ENCODE results near the gene OXGR1.
"Not testable (repeated sequence)": the region's sequence is repeated elsewhere in the genome, so short reads cannot be mapped to it uniquely, and the experiment has no call there.

OXGR1 gene

DNA sequence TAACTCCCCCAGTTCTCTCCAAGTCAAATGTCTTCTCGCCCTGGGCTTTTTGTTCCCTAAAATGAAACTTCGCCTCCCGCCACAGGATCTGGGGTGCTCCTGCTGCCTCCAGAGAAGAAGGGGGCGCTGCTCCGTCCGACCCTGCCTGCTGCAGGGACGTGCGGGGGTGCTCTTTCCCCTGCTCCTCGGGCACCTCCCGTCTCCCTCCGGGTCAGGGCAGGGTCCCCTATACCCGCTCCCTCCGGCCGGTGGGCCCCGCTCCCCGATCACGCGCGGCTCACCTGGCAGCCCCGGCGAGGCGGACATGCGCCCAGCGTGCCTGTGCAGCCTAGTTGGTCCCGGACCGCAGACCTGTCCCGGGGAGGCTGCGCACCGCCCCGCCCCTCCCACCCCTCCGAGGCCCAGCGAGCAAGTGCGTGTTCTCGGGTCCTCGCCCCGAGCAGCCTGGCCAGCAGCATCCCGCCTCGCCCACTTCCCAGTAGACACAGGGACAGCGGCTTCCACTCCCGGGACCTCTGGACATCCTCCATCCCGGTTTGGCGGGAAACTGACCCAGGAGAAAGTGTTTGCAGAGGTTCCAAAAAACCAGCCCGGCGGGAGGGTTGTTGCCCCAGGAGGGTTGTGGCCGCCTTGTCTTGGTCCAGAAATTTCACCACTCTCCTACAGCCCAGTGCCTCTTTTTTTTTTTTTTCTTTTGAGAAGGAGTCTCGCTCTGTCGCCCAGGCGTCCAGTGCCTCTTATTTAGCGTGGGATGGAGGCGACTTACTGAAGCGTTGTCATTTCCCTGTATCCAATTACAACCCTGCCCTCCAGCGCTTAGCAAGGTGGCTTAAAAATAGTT lies at the start of gene OXGR1:
Gene OXGR1, minus strand, starts transcription at position 460 of the 841 bp plus-strand sequence. CDS start 6,717 bp downstream, outside the sequence.
- DNase-seq = no peak

DNA sequence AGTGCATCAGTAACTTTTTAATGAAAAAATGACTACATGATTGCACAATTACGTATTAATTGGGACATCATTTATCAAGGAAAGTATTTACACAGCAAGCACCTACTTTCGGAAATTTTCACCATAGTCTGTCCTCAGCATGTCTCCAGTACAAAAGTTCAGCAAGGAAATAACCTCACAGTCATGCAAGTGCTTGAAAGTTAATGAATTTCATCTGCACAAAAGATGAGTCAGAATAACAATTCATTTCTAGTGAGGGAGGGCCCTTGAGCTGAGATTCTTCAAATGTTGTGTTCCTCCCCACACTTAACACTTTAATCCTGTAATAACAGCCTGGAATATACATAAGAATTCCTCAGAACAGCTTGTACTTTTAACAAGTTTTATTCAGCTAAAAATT lies 49.0 kb upstream of the OXGR1 start:
- DNase-seq = peak; percentile 16

GRCh38 chr13:97030705-97031452 lies 36.6 kb upstream of the OXGR1 start:
- DNase-seq = peak; percentile 46

GRCh38 chr13:97028441-97029299 lies 34.4 kb upstream of the OXGR1 start:
- peak; percentile 58 for DNase-seq

GRCh38 chr13:97027162-97027554 lies 32.9 kb upstream of the OXGR1 start:
- no peak for DNase-seq

- no peak for DNase-seq
Measured at GRCh38 chr13:97026531-97027161, 32.4 kb upstream of the OXGR1 start.

DNA sequence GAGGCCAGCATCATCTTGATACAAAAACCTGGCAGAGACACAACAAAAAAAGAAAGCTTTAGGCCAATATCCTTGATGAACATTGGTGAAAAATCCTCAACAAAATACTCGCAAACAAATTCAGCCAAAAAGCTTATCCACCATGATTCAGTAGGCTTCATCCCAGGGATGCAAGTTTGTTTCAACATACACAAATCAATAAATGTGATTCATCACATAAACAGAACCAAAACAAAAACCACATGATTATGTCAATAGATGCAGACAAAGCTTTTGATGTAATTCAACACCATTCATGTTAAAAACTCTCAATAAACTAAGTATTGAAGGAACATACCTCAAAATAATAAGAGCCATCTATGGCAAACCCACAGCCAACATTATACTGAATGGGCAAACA lies 29.5 kb upstream of the OXGR1 start:
- not testable (repeated sequence) for DNase-seq

- DNase-seq = no peak
Measured at GRCh38 chr13:97023117-97023516, 28.8 kb upstream of the OXGR1 start.

GRCh38 chr13:97021241-97021640 lies 27.0 kb upstream of the OXGR1 start:
- no peak for DNase-seq

DNA sequence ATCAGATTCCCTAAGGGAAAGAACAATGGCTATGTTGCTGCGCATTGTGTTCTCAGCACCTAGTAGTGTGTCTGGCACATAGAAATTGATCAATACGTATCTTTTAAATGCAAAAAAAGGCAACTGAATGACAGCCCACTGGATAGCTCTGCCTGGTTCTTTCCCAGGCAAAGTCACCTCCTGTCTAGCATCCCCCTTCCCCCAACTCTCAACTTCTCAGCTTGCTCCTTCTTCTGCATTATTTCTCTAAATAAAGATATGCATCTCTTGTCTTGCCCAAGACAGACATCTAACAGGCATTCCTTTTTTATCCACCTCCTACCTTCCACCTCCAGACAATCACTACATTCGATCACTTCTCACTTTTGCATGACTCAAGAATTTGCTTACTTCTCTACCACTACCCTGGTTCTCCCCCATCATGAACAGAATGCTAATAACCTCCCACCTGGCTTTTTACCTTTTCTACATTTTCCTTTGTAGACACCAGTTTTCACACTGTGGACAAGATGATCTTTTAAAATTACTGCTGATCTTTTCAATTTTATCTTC lies 26.5 kb upstream of the OXGR1 start:
- no peak for DNase-seq

DNA sequence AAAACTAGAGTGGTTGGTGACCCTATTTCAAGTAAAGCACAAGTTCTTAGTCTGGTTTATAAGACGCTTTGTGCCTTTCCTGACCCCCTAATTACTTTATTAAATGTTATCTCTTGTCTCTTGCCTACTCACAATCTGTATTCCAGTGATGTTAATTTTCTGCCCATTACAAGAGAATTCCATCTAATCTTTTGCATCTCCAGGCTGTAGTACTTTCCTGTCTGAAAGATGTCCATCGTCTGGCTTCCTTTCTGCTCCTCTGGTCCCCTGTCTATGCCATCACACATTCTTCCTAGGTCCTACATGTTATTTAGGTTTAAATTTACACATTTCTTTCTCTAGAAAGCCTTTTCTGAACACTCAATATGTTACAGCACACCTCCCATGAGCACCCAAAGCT lies 25.9 kb upstream of the OXGR1 start:
- no peak for DNase-seq

GRCh38 chr13:97019236-97019635 lies 25.0 kb upstream of the OXGR1 start:
- no peak for DNase-seq

DNA sequence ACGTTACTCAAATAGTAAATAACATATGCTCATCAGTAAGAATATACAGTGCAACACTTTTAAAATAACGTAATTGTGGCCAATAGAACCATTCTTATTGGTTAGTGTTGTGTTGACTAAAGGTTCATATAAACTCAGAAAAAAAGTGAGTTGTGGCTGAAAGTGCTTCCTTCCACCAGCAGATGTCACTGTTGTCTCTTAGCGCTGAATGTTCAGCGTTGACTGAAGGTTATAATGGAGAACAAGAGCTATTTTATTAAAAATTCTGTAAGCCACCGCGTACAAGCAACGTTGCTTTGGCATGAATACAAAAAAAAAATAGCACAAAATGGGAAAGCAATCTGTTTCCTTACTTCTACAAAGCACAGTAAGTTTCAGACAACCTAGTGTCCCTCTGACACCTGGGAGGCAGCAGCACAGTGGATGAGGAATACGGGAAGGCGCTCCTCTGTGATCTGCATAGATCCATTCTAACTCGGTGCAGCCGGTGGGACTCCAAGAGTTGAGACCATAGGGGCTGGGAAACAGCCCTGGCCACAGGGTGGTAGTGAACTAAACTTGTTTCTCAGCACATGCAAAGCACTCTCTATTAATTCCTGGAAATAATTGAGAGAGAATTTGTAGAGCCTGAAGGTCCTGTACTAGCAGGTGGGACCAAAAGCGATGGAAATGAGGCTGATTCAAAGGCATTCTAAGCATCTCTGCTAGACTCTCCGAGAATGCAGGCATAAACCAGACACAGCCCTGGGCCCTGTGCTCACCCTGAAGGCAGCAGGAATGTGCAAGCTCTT lies 23.9 kb upstream of the OXGR1 start:
- peak; percentile 53 for DNase-seq

DNA sequence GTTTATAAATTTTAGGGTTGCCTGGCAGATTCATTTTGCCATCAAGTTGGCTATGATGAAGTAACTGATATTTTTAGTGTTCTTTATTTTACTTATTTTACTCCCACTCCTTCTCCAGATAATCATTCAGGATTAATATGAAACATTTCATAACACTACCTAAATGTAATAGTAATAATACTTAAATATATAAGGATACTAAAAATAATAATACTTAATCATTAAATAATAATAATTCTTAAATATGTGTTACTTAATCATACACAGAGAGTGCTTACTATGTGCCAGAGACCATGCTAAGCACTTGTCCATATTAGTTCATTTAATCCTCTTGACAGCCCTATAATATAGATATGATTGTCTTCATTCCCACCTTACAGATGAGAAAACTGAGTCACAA lies 23.0 kb upstream of the OXGR1 start:
- no peak for DNase-seq

GRCh38 chr13:97015661-97016350 lies 21.5 kb upstream of the OXGR1 start:
- no peak for DNase-seq

GRCh38 chr13:97012251-97013048 lies 18.2 kb upstream of the OXGR1 start:
- no peak for DNase-seq

GRCh38 chr13:97011446-97012131 lies 17.3 kb upstream of the OXGR1 start:
- no peak for DNase-seq

DNA sequence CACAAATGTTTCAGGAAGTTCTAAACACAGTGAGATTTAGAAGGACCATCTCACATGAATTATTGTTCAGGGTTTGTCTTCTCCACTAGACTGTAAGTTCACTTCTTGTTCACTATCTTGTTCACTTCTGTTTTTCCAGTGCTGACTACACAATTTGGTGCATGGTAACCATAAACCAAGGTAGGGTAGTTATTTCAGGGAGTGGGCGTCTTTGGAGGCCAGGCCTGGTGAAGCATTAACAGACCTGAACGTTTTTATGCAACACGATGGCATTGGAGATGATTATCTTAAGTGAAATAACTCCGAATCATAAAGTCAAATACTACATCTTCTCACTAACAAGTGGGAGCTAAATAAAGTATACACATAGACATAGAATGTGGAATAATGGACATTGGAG lies 14.4 kb upstream of the OXGR1 start:
- DNase-seq = no peak

DNA sequence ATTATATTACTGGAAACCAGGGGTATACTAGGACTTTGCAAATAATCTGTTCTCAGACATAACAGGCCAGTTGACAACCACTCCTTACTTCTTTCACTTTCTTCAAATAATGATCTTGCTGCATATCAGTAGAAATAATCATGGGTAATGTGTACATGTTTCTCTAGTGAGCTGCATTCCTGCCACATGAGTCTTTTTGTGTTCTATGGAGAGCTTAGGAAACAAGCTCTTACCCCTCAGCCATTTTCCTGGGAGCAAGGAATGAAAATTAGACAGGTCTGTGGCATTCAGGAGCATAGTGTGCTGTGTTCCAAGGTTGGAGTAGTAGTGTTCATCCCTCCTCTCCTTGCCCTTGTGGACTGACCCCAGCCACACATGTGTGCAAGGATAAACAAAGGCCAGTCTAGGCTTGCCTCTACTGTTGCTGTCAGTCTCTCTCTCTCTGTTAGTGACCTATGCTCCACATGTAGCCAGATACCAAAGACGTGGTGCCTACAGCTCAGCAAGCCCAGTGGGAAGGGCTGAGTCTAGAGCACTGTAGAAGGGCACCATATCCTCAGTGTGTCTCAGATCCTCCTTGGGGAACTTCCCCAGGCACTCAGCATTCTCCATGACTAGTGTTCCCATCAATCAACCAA lies 11.5 kb upstream of the OXGR1 start:
- DNase-seq = peak; percentile 62

Data from EL (cell line).